GM12878 (cell line): ENCODE results near the gene MED13. TPM values are rescaled to one million over a fixed set of nuclear protein-coding genes. Genes with fewer than 3 reads are reported as not detected.

ENCODE experiments used
- ATAC-seq: fragments of 200-7000 bp; cut with Tn5 transposase; 3 replicates; pipeline ENCODE4 v1.9.1; 2020; ENCODE audit warnings: mild to moderate bottlenecking, moderate library complexity
- BruUV-seq: library from RNA; stranded (reverse); fragments of 400-500 nt; replicated peaks from 2 replicates; lab custom pipeline; 2021; lab: Mats Ljungman, UMichigan
- CTCF ChIA-PET: fragments of 300-600 bp; sonication (Branson Sonifier 250); formaldehyde crosslinking; extraction: SDS; loops from one replicate; lab custom pipeline; 2021; ENCODE audit warnings: inconsistent platforms; lab: Yijun Ruan, JAX
- POLR2A ChIA-PET: fragments of 350-600 bp; formaldehyde crosslinking; extraction: SDS; loops from one replicate; lab custom pipeline; 2021; ENCODE audit warnings: inconsistent platforms; lab: Charles Lee
- RAD21 ChIA-PET: fragments of 300-600 bp; sonication (Branson Sonifier 250); formaldehyde crosslinking; loops from one replicate; lab custom pipeline; 2023; ENCODE audit warnings: antibody characterized with exemption; ENCODE audit not compliant: unreplicated experiment; lab: Charles Lee
- SMC1A ChIA-PET: fragments of 300-600 bp; sonication (Branson Sonifier 250); formaldehyde crosslinking; loops from one replicate; lab custom pipeline; 2023; ENCODE audit not compliant: unreplicated experiment, uncharacterized antibody; lab: Charles Lee
- DNase-seq: peaks from one replicate; pipeline ENCODE4 v3.0.0-alpha.2; 2011; ENCODE audit warnings: low read depth, low spot score
- FAIRE-seq: peaks from 3 replicates; lab custom pipeline; 2011; peaks lifted over from hg19 to GRCh38; lab: Jason Lieb, UNC
- H2AFZ ChIP-seq: 2 replicates; pipeline ENCODE4 v1.6.0; 2011; ENCODE audit warnings: low read depth, low read length, control low read depth; ENCODE audit not compliant: control insufficient read depth
- H3K27ac ChIP-seq: 2 replicates; pipeline ENCODE4 v1.5.1; 2011; ENCODE audit warnings: control low read depth; ENCODE audit not compliant: control insufficient read depth, insufficient read depth
- H3K27me3 ChIP-seq, 2 experiments: replicated peaks in 1 of 2; 2 replicates each; pipeline versions ENCODE4 v1.6.0 to v1.6.1; 2011; ENCODE audit warnings: low read length in 1 of 2; ENCODE audit not compliant: control insufficient read depth in 2 of 2, insufficient read depth in 2 of 2
- H3K36me3 ChIP-seq, 2 experiments: 2 replicates each; pipeline ENCODE4 v1.5.1; 2011; ENCODE audit warnings: low read length in 1 of 2; ENCODE audit not compliant: control insufficient read depth in 2 of 2, insufficient read depth in 2 of 2
- H3K4me1 ChIP-seq: 2 replicates; pipeline ENCODE4 v1.6.1; 2011; ENCODE audit warnings: mild to moderate bottlenecking, low read length, moderate library complexity, mixed read lengths; ENCODE audit not compliant: control insufficient read depth, insufficient read depth
- H3K4me2 ChIP-seq: 2 replicates; pipeline ENCODE4 v1.6.0; 2011; ENCODE audit warnings: control low read depth; ENCODE audit not compliant: control insufficient read depth, insufficient read depth
- H3K4me3 ChIP-seq: fragments of 200-600 bp; sonication (generic); 2 replicates; pipeline ENCODE4 v1.5.1; 2016
- H3K79me2 ChIP-seq: 2 replicates; pipeline ENCODE4 v1.6.0; 2011; ENCODE audit warnings: low read length; ENCODE audit not compliant: control insufficient read depth, insufficient read depth
- H3K9ac ChIP-seq: 2 replicates; pipeline ENCODE4 v1.8.0; 2011; ENCODE audit warnings: low read length, control low read depth, mixed read lengths; ENCODE audit not compliant: control insufficient read depth, insufficient read depth
- H3K9me3 ChIP-seq: replicated peaks from 3 replicates; pipeline ENCODE4 v1.5.1; 2011; ENCODE audit warnings: mild to moderate bottlenecking, low read length; ENCODE audit not compliant: control insufficient read depth, insufficient read depth
- H4K20me1 ChIP-seq: 2 replicates; pipeline ENCODE4 v1.6.0; 2011; ENCODE audit not compliant: control insufficient read depth, insufficient read depth
- CEBPB ChIP-seq, 2 experiments: fragments of 150-350 bp in 1 of 2; IDR thresholded peaks; 2 replicates each; pipeline ENCODE4 v1.6.1; 2012 to 2014; ENCODE audit warnings: low read depth in 2 of 2, low read length in 2 of 2, borderline replicate concordance in 1 of 2, inconsistent platforms in 1 of 2
- FOS ChIP-seq: IDR thresholded peaks from 3 replicates; pipeline ENCODE4 v1.6.1; 2011; ENCODE audit warnings: borderline replicate concordance; ENCODE audit not compliant: insufficient read length; ENCODE audit errors: extremely low read depth
- FOXM1 ChIP-seq: IDR thresholded peaks from 2 replicates; pipeline ENCODE4 v1.6.1; 2012; ENCODE audit warnings: low read depth, mild to moderate bottlenecking, inconsistent platforms, low read length, moderate library complexity
- GATAD2B ChIP-seq: fragments of 450-650 bp; conservative IDR thresholded peaks from 2 replicates; pipeline ENCODE4 v1.6.1; 2017; ENCODE audit warnings: low read depth, mild to moderate bottlenecking, moderate library complexity
- JUNB ChIP-seq: IDR thresholded peaks from 2 replicates; pipeline ENCODE4 v1.6.1; 2016; ENCODE audit warnings: antibody characterized with exemption, mild to moderate bottlenecking
- MEF2B ChIP-seq: fragments of 450-650 bp; IDR thresholded peaks from 2 replicates; pipeline ENCODE4 v1.6.1; 2018; ENCODE audit warnings: mild to moderate bottlenecking, moderate library complexity; ENCODE audit not compliant: partially characterized antibody, poor library complexity, severe bottlenecking
- MYC ChIP-seq: IDR thresholded peaks from 2 replicates; pipeline ENCODE4 v1.6.1; 2011; ENCODE audit warnings: mild to moderate bottlenecking, low read length, moderate library complexity, inconsistent platforms; ENCODE audit not compliant: insufficient read depth, insufficient replicate concordance, insufficient read length, severe bottlenecking
- POLR2AphosphoS2 ChIP-seq: IDR thresholded peaks from 2 replicates; pipeline ENCODE4 v1.6.1; 2011; ENCODE audit warnings: low read depth, mild to moderate bottlenecking, low read length, improper control_type of control experiment, moderate library complexity
- POU2F2 ChIP-seq: IDR thresholded peaks from 3 replicates; pipeline ENCODE4 v1.6.1; 2011; ENCODE audit warnings: low read depth, mild to moderate bottlenecking, low read length, borderline replicate concordance
- PRDM15 ChIP-seq: fragments of 450-650 bp; formaldehyde crosslinking; IDR thresholded peaks from 2 replicates; pipeline ENCODE4 v1.4.0; 2020; ENCODE audit warnings: mild to moderate bottlenecking, moderate library complexity
- TCF12 ChIP-seq: IDR thresholded peaks from 2 replicates; pipeline ENCODE4 v1.6.1; 2011; ENCODE audit warnings: low read depth, mild to moderate bottlenecking, low read length
- ZBTB33 ChIP-seq: fragments of 450-650 bp; IDR thresholded peaks from 2 replicates; pipeline ENCODE4 v1.6.1; 2017; ENCODE audit warnings: mild to moderate bottlenecking
- ZNF274 ChIP-seq: IDR thresholded peaks from one replicate; pipeline ENCODE4 v1.8.0; 2011; ENCODE audit not compliant: insufficient read length, insufficient read depth
- ZNF622 ChIP-seq: fragments of 450-650 bp; IDR thresholded peaks from 2 replicates; pipeline ENCODE4 v1.6.1; 2017; ENCODE audit warnings: mild to moderate bottlenecking, inconsistent platforms
- whole genome bisulfite sequencing: methylation state at CpG from one replicate; pipeline ENCODE4 v1.1.6; 2016; ENCODE audit warnings: low lambda C conversion rate; ENCODE audit not compliant: insufficient replicate concordance, insufficient coverage; ENCODE audit errors: missing lambda C conversion rate; 5-methylcytosine and 5-hydroxymethylcytosine counted together
- in situ Hi-C: fragments of 300-500 bp; cut with MboI; formaldehyde crosslinking; loops from 9 replicates; pipeline ENCODE4 v1.14.3; 2018; ENCODE audit warnings: mixed read lengths
- intact Hi-C: fragments of 100-400 bp; cut with micrococcal nuclease; formaldehyde crosslinking; loops from one replicate; pipeline ENCODE4 v1.14.2; 2022; ENCODE audit not compliant: unreplicated experiment
- polyA plus RNA-seq, 11 experiments: library from polyadenylated mRNA; depleted of rRNA in 4 of 11; unstranded in 6 of 11; stranded (reverse) in 5 of 11; fragments of >200 nt; fragmentation: Nextera tagmentation in 4 of 11; fragmentation: Illumina TruSeq in 1 of 11; extraction: Ambion mirVana in 4 of 11; extraction: Trizol in 1 of 11; gene quantifications; 1 replicate in 1 of 11; 2 replicates in 10 of 11; pipeline versions ENCODE4 v1.2.1 to v1.2.3, GENCODE V29; 2011 to 2016; ENCODE audit warnings: inconsistent platforms in 2 of 11, missing spikeins in 2 of 11, low read depth in 1 of 11
- total RNA-seq, 4 experiments: library from RNA; depleted of rRNA in 3 of 4; stranded (reverse); fragments of >200 nt in 3 of 4; fragmentation: Illumina TruSeq in 1 of 4; extraction: Trizol in 1 of 4; gene quantifications; 2 replicates each; pipeline versions ENCODE4 v1.2.1 to v1.2.3, GENCODE V29; 2013 to 2021
- TF ChIP-seq, protein P1 (sequence below): fragments of 450-650 bp; formaldehyde crosslinking; IDR thresholded peaks from 2 replicates; pipeline ENCODE4 v1.5.0; 2022; ENCODE audit warnings: mild to moderate bottlenecking, missing genetic modification characterization

The MED13 gene
- total and polyA plus RNA-seq, 10 of the 15 experiments (the other 5 are each of a cell fraction or from before 2014, with no cell fraction given), result 4.6 to 49.7 (median 21.3) TPM

DNA sequence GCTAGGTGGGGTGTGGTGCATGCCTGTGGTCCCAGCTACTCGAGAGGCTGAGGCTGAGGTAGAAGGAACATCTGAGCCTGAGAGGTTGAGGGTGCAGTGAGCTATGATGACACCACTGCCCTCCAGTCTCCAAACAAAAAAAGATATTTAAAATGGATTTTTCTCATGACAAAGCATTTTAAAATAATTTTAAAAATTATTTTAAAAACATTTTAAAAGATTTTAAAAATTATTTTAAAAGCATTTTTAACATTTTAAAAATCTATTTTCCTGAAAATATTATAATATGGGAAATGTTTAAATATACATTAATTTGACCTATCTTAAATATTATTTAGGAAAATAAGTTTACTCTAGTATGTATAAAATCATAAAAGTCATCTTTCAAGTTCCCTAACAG is 26.8 kb downstream of the MED13 start:
- no peak overlapping the region for H3K4me3 ChIP-seq
- WGBS, result 100% methylated on average over 1 of the region's 1 CpG
- no peak for FAIRE-seq
- H2AFZ ChIP-seq, result no peak overlapping the region
- TF ChIP-seq PRDM15 (CRISPR knock-in tag) (no peak), ZNF274 (no peak), FOXM1 (no peak), TCF12 (no peak), MYC (no peak), POLR2AphosphoS2 (no peak), CEBPB (IDR thresholded peaks at IDR 0.05; ENCODE audit: borderline replicate concordance in 1 of 2, low read depth in 2 of 2, low read length in 2 of 2) (no peak), FOS (no peak), POU2F2 (no peak), MEF2B (no peak), ZBTB33 (no peak), GATAD2B (no peak), JUNB (no peak), ZNF622 (no peak)
- TF ChIP-seq, protein P1, sequence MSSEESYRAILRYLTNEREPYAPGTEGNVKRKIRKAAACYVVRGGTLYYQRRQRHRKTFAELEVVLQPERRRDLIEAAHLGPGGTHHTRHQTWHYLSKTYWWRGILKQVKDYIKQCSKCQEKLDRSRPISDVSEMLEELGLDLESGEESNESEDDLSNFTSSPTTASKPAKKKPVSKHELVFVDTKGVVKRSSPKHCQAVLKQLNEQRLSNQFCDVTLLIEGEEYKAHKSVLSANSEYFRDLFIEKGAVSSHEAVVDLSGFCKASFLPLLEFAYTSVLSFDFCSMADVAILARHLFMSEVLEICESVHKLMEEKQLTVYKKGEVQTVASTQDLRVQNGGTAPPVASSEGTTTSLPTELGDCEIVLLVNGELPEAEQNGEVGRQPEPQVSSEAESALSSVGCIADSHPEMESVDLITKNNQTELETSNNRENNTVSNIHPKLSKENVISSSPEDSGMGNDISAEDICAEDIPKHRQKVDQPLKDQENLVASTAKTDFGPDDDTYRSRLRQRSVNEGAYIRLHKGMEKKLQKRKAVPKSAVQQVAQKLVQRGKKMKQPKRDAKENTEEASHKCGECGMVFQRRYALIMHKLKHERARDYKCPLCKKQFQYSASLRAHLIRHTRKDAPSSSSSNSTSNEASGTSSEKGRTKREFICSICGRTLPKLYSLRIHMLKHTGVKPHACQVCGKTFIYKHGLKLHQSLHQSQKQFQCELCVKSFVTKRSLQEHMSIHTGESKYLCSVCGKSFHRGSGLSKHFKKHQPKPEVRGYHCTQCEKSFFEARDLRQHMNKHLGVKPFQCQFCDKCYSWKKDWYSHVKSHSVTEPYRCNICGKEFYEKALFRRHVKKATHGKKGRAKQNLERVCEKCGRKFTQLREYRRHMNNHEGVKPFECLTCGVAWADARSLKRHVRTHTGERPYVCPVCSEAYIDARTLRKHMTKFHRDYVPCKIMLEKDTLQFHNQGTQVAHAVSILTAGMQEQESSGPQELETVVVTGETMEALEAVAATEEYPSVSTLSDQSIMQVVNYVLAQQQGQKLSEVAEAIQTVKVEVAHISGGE, result no peak
- H3K9me3 ChIP-seq, result no peaks in the 10 kb centered on the region
- H3K27me3 ChIP-seq, result no peaks in the 10 kb centered on the region
- BruUV-seq, result no TSS peak
- H3K4me2 ChIP-seq, result no peak overlapping the region
- no peak for DNase-seq
- RAD21 ChIA-PET, result interaction anchor here (0.7 to 2.1 kb wide), 2 partner anchors 28 to 72 kb away, joined by 3 to 11 read pairs; no protein-coding TSS in a partner anchor
- peaks cover 15% of the 10 kb centered on the region for H3K79me2 ChIP-seq
- intact Hi-C loops (no loop called here), in situ Hi-C loops (no loop called here)
- no peak overlapping the region for H3K27ac ChIP-seq
- POLR2A ChIA-PET, result interaction anchor here (1.5 kb wide), 1 partner anchor 10 kb away, joined by 3 read pairs; no protein-coding TSS in a partner anchor
- H3K36me3 ChIP-seq, result peaks cover 5 to 33% of the 10 kb centered on the region in 2 experiments
- H3K4me1 ChIP-seq, result no peaks in the 10 kb centered on the region
- CTCF ChIA-PET, result interaction anchor here (0.7 to 4.8 kb wide), 6 partner anchors 14 to 75 kb away, joined by 3 to 18 read pairs (median 4); no protein-coding TSS in a partner anchor
- 0 out of 2 replicates have a peak, but pooled peaks cover under 1% of the 10 kb centered on the region for H4K20me1 ChIP-seq
- SMC1A ChIA-PET, result interaction anchor here (0.8 to 2.1 kb wide), 6 partner anchors 10 to 71 kb away, joined by 3 to 10 read pairs (median 4); no protein-coding TSS in a partner anchor
- ATAC-seq, result no peak
- H3K9ac ChIP-seq, result no peak overlapping the region
